Panc1 (cell line): ENCODE data around the gene USP43.

Experiments
- POLR2AphosphoS5 ChIP-seq: IDR thresholded peaks from 2 replicates; pipeline ENCODE4 v1.6.1; 2012; ENCODE audit warnings: mild to moderate bottlenecking, low read depth, low read length, moderate library complexity
- TCF7L2 ChIP-seq: IDR thresholded peaks from 2 replicates; pipeline ENCODE4 v1.6.1; 2011; ENCODE audit warnings: mild to moderate bottlenecking, low read depth, low read length, inconsistent platforms
- TF ChIP-seq, protein P1 (sequence below): fragments of 450-650 bp; IDR thresholded peaks from 2 replicates; pipeline ENCODE4 v1.5.1; 2017; ENCODE audit warnings: mild to moderate bottlenecking
- TF ChIP-seq, protein P2 (sequence below), 2 experiments: IDR thresholded peaks; 2 replicates each; pipeline ENCODE4 v1.6.1; 2011 to 2012; ENCODE audit warnings: low read depth in 2 of 2, control low read depth in 1 of 2, low read length in 1 of 2, mild to moderate bottlenecking in 1 of 2, moderate library complexity in 1 of 2; ENCODE audit not compliant: insufficient read depth in 1 of 2

DNA sequence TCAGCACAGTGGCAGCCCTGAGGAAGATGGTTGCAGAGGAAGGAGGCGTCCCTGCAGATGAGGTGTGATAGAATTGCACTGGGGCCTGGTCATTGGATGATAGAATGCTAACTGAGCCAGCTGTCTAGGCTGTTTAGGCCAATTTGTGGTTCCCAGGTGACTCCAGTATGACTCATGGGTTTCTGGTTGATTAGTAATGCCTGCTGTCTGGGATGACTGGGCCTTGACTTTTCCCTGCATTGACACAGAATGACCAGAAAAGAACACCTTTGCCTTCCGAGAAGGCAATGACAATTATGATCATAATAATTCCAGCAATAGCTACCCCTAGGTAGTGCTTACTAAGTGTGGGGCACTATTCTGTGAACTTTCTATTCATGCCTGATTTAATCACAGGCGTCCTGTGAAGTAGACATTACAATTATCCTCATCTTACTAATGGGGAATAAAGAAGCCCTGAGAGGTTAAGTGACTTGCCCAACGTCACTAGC lies 31.5 kb downstream of the USP43 start:
- no peak for TF ChIP-seq TCF7L2
- TF ChIP-seq, protein P1, sequence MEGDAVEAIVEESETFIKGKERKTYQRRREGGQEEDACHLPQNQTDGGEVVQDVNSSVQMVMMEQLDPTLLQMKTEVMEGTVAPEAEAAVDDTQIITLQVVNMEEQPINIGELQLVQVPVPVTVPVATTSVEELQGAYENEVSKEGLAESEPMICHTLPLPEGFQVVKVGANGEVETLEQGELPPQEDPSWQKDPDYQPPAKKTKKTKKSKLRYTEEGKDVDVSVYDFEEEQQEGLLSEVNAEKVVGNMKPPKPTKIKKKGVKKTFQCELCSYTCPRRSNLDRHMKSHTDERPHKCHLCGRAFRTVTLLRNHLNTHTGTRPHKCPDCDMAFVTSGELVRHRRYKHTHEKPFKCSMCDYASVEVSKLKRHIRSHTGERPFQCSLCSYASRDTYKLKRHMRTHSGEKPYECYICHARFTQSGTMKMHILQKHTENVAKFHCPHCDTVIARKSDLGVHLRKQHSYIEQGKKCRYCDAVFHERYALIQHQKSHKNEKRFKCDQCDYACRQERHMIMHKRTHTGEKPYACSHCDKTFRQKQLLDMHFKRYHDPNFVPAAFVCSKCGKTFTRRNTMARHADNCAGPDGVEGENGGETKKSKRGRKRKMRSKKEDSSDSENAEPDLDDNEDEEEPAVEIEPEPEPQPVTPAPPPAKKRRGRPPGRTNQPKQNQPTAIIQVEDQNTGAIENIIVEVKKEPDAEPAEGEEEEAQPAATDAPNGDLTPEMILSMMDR = no peak
- no peak for TF ChIP-seq POLR2AphosphoS5
- TF ChIP-seq, protein P2, sequence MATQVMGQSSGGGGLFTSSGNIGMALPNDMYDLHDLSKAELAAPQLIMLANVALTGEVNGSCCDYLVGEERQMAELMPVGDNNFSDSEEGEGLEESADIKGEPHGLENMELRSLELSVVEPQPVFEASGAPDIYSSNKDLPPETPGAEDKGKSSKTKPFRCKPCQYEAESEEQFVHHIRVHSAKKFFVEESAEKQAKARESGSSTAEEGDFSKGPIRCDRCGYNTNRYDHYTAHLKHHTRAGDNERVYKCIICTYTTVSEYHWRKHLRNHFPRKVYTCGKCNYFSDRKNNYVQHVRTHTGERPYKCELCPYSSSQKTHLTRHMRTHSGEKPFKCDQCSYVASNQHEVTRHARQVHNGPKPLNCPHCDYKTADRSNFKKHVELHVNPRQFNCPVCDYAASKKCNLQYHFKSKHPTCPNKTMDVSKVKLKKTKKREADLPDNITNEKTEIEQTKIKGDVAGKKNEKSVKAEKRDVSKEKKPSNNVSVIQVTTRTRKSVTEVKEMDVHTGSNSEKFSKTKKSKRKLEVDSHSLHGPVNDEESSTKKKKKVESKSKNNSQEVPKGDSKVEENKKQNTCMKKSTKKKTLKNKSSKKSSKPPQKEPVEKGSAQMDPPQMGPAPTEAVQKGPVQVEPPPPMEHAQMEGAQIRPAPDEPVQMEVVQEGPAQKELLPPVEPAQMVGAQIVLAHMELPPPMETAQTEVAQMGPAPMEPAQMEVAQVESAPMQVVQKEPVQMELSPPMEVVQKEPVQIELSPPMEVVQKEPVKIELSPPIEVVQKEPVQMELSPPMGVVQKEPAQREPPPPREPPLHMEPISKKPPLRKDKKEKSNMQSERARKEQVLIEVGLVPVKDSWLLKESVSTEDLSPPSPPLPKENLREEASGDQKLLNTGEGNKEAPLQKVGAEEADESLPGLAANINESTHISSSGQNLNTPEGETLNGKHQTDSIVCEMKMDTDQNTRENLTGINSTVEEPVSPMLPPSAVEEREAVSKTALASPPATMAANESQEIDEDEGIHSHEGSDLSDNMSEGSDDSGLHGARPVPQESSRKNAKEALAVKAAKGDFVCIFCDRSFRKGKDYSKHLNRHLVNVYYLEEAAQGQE (IDR thresholded peaks at IDR 0.05; ENCODE audit: insufficient read depth in 1 of 2, low read depth in 2 of 2, low read length in 1 of 2) = no peak
